Lower leg skin (tissue), 4 donors: Measurements from ENCODE around the gene CNTF. TPM values are rescaled to one million over a fixed set of nuclear protein-coding genes. Genes with fewer than 3 reads are reported as not detected.

Experiments used
- DNase-seq, 2 donors: peaks; one replicate each; pipeline ENCODE4 v3.0.0-alpha.2; 2019; ENCODE audit warnings: low spot score in 2 of 2
- H3K4me3 ChIP-seq: fragments of 200-600 bp; sonication (generic); 2 replicates; pipeline ENCODE4 v1.5.1; 2017; ENCODE audit warnings: mild to moderate bottlenecking, low read depth; ENCODE audit not compliant: poor library complexity, severe bottlenecking
- POLR2A ChIP-seq, 2 donors: fragments of 450-650 bp; IDR thresholded peaks; one replicate each; pipeline ENCODE4 v1.6.1; 2016 to 2017; ENCODE audit warnings: antibody characterized with exemption in 2 of 2, mild to moderate bottlenecking in 1 of 2, moderate library complexity in 1 of 2
- WGBS, 2 donors: methylation state at CpG; one replicate each; pipeline ENCODE4 v1.1.5; 2018; 5-methylcytosine and 5-hydroxymethylcytosine counted together
- intact Hi-C: fragments of 100-400 bp; cut with DNase I; formaldehyde crosslinking; loops from one replicate; pipeline ENCODE4 v1.15.0; 2023; ENCODE audit warnings: low total_unique reads
- total RNA-seq, 4 donors: library from RNA; depleted of rRNA; stranded (reverse); fragments of >200 nt; gene quantifications; one replicate each; pipeline ENCODE4 v1.1.0, GENCODE V29; 2016
- TF ChIP-seq, protein P1 (sequence below), 3 donors: fragments of 450-650 bp; IDR thresholded peaks; one replicate each; pipeline ENCODE4 v1.5.1; 2016; ENCODE audit warnings: antibody characterized with exemption in 3 of 3, mild to moderate bottlenecking in 3 of 3, moderate library complexity in 2 of 3

Gene CNTF
- total RNA-seq, 4 donors from 2014 or later: 0.89 to 2.3 (median 1.6) TPM

DNA sequence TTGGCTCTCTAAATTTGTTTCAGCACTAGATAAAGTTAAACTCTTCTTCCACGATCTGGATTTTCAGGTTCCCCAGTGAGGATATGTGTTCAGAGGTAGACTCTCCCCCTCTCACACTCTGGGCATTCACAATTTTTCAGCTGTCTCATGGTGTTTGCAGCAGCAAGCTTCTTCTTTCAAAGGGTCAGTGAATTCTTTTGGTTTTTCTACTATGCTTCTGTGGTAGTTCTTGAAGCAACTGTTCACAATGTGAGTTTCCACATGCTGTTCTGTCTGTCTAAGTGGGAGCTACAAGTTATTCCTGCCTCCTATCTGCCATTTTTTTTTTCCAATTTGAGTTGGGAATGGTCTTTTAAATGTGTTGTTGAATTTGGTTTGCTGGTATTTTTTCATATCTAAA lies 25.4 kb downstream of the CNTF start:
- intact Hi-C loops: no loop called here
- TF ChIP-seq, protein P1, sequence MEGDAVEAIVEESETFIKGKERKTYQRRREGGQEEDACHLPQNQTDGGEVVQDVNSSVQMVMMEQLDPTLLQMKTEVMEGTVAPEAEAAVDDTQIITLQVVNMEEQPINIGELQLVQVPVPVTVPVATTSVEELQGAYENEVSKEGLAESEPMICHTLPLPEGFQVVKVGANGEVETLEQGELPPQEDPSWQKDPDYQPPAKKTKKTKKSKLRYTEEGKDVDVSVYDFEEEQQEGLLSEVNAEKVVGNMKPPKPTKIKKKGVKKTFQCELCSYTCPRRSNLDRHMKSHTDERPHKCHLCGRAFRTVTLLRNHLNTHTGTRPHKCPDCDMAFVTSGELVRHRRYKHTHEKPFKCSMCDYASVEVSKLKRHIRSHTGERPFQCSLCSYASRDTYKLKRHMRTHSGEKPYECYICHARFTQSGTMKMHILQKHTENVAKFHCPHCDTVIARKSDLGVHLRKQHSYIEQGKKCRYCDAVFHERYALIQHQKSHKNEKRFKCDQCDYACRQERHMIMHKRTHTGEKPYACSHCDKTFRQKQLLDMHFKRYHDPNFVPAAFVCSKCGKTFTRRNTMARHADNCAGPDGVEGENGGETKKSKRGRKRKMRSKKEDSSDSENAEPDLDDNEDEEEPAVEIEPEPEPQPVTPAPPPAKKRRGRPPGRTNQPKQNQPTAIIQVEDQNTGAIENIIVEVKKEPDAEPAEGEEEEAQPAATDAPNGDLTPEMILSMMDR (IDR thresholded peaks at IDR 0.05): no peak
- WGBS, 2 donors: 58 to 65% methylated on average over 1 of the region's 1 CpG

DNA sequence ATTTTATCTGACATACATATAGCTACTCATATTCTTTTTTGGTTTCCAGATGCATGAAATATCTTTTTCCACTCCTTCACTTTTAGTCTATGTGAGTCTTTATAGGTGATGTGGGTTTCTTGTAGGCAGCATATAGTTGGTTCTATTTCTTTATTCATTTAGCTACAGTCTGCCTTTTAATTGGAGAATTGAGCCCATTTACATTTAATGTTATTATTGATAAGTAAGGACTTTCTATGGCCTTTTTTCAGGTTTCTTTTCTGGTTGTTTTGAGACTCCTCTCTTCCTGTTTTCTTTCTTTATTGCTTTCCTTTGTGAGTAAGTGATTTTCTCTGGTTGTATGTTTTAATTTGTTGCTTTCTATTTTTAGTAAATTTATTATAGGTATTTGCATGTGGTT lies 27.2 kb downstream of the CNTF start:
- TF ChIP-seq POLR2A (IDR thresholded peaks at IDR 0.05): no peak
- TF ChIP-seq, protein P1 (IDR thresholded peaks at IDR 0.05): no peak
- intact Hi-C loops: loop anchor here (5.0 kb wide), 1 partner anchor 248 kb away; no protein-coding TSS in a partner anchor
- DNase-seq: no peak

More for the DNA sequence above, 25.4 kb downstream of the CNTF start:
- DNase-seq: no peak
- no peak overlapping the region for H3K4me3 ChIP-seq

DNA sequence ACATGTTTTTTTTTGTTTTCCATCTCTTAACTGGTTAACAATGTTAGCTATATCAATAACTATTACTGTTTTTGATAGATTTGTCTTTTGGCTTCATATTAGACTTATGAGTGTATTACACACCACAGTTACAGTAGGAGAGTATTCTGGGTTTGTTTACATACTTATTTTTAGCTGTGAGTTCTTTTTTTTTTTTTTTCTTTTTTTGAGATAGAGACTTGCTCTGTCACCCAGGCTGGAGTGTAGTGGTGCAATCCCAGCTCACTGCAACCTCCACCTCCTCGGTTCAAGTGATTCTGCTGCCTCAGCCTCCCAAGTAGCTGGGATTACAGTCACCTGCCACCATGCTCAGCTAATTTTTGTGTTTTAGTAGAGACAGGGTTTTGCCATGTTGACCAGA lies 28.0 kb downstream of the CNTF start:
- DNase-seq: no peak
- 61 to 100% methylated on average over 1 of the region's 1 CpG for WGBS, 2 donors
- intact Hi-C loops: loop anchor here (5.0 kb wide), 1 partner anchor 247 kb away; no protein-coding TSS in a partner anchor

More for the DNA sequence above, 27.2 kb downstream of the CNTF start:
- no peak overlapping the region for H3K4me3 ChIP-seq

DNA sequence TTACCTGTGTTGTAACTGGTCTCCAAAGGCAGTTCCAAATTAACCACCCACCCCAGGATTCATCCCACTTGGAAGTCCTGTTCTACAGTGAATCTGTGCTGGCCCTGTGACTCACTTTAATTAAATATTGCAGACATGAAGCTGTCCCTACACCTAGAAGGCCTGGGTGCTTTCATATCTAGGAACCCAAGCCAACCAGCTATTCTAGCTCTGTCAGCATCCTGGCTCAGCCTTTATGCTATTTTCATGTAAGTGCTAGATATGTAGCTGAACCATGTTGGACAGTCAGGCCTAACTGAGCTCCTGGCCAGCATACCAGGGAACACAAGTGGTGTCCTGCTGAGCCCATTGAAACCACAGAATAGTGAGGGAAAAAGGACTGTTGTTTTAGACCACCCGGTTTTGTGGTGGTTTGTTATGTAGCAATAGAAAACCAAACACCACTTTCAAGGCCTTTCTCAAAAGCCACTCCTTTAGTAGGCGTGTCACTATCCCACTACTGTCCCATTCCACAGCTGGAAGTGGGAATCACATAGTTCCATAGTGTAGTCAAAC lies 30.3 kb downstream of the CNTF start:
- TF ChIP-seq, protein P1 (IDR thresholded peaks at IDR 0.05): no peak
- no peak for TF ChIP-seq POLR2A (IDR thresholded peaks at IDR 0.05)
- DNase-seq: no peak
- H3K4me3 ChIP-seq: no peak overlapping the region
- intact Hi-C loops: loop anchor here (5.0 kb wide), 1 partner anchor 244 kb away; no protein-coding TSS in a partner anchor
- WGBS, 2 donors: 76 to 82% methylated on average over 2 of the region's 2 CpGs

More for the DNA sequence above, 28.0 kb downstream of the CNTF start:
- TF ChIP-seq, protein P1 (IDR thresholded peaks at IDR 0.05): no peak
- TF ChIP-seq POLR2A (IDR thresholded peaks at IDR 0.05): no peak
- no peak overlapping the region for H3K4me3 ChIP-seq

DNA sequence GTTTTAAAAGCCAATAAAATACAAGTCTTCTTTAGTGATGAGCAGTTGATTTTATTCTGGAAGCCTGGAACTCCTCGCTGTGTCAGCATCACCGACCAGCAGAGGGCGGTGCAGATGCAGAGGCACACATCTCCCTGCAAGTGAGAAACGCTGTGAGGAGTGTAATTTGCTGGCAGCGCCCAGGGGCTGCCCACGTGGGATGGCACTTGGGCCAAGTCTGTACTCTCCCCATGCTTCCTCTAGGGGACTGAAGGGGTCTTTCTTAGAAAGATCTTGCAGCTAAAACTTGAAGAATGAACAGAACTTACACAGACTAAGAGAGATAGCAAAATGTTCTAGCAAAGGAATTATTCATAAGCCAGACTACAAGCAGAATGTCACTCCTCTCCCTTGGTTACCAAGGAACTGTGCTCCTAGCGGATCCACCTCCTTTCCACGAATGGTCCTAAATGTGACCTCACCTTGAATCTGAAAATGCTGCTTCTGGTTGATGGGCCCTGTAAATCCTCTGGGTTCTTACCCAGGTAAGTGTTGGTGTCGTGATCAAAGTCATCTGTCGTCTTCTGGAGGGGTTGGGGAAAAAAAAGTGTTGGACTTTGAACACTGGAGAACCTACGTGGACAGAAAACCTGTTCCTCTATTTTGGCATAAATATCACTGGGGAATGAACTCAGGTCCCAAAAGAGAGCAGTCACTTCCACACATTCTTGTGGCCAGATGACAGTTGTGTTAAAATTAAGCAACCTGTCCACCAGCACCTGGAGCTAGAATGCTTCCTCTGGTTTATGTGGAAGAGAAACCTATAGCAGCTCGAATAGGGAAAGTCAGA lies 31.8 kb downstream of the CNTF start:
- no peak overlapping the region for H3K4me3 ChIP-seq
- 27% methylated on average over 12 of the region's 12 CpGs for WGBS, 2 donors
- peak; percentile 62 to 92 for DNase-seq

More for the DNA sequence above, 31.8 kb downstream of the CNTF start:
- TF ChIP-seq, protein P1 (IDR thresholded peaks at IDR 0.05): peak in 1 of 3 donors; percentile 17
- no peak for TF ChIP-seq POLR2A (IDR thresholded peaks at IDR 0.05)
- intact Hi-C loops: loop anchor here (5.0 kb wide), 1 partner anchor 243 kb away; no protein-coding TSS in a partner anchor
